GM23248 (cell line): ENCODE measurements around the gene CCL4. TPM values are rescaled to one million over a fixed set of nuclear protein-coding genes. Genes with fewer than 3 reads are reported as not detected.
"Not testable (repeated sequence)": the region's sequence is repeated elsewhere in the genome, so short reads cannot be mapped to it uniquely, and the experiment has no call there.

Experiments used
- DNase-seq: peaks from one replicate; pipeline ENCODE4 v3.0.0-alpha.2; 2015
- H2AFZ ChIP-seq: fragments of 200-600 bp; sonication (generic); 2 replicates; pipeline ENCODE4 v1.6.1; 2016; ENCODE audit warnings: antibody characterized with exemption
- H3F3A ChIP-seq: fragments of 200-600 bp; sonication (generic); 2 replicates; pipeline ENCODE4 v1.6.1; 2016; ENCODE audit warnings: mild to moderate bottlenecking, antibody characterized with exemption, mixed run types; ENCODE audit not compliant: insufficient read depth
- H3K27ac ChIP-seq: fragments of 200-600 bp; sonication (generic); 2 replicates; pipeline ENCODE4 v1.5.1; 2016; ENCODE audit warnings: mild to moderate bottlenecking
- H3K27me3 ChIP-seq: fragments of 200-600 bp; sonication (generic); replicated peaks from 2 replicates; pipeline ENCODE4 v1.6.1; 2016; ENCODE audit warnings: mild to moderate bottlenecking; ENCODE audit not compliant: insufficient read depth
- H3K36me3 ChIP-seq: fragments of 200-600 bp; sonication (generic); 2 replicates; pipeline ENCODE4 v1.6.1; 2016; ENCODE audit warnings: low read depth, mild to moderate bottlenecking
- H3K4me1 ChIP-seq: fragments of 200-600 bp; sonication (generic); 2 replicates; pipeline ENCODE4 v1.6.1; 2016; ENCODE audit warnings: mild to moderate bottlenecking; ENCODE audit not compliant: insufficient read depth
- H3K4me2 ChIP-seq: fragments of 200-600 bp; sonication (generic); one replicate; pipeline ENCODE4 v1.6.1; 2016; ENCODE audit warnings: mild to moderate bottlenecking; ENCODE audit not compliant: unreplicated experiment
- H3K4me3 ChIP-seq: fragments of 200-600 bp; sonication (generic); 2 replicates; pipeline ENCODE4 v1.5.1; 2016; ENCODE audit warnings: mild to moderate bottlenecking
- H3K79me2 ChIP-seq: fragments of 200-600 bp; sonication (generic); 2 replicates; pipeline ENCODE4 v1.6.1; 2016; ENCODE audit warnings: mild to moderate bottlenecking; ENCODE audit not compliant: insufficient read depth
- H3K9ac ChIP-seq: fragments of 200-600 bp; sonication (generic); 2 replicates; pipeline ENCODE4 v1.6.1; 2016; ENCODE audit warnings: mild to moderate bottlenecking
- H3K9me2 ChIP-seq: fragments of 200-600 bp; sonication (generic); 2 replicates; pipeline ENCODE4 v1.6.1; 2016; ENCODE audit warnings: mixed run types, mild to moderate bottlenecking, moderate library complexity; ENCODE audit not compliant: insufficient read depth
- H3K9me3 ChIP-seq: fragments of 200-600 bp; sonication (generic); one replicate; pipeline ENCODE4 v1.6.1; 2017; ENCODE audit warnings: low read depth
- H4K20me1 ChIP-seq: fragments of 200-600 bp; sonication (generic); 2 replicates; pipeline ENCODE4 v1.6.0; 2016; ENCODE audit not compliant: insufficient read depth
- EZH2 ChIP-seq: fragments of 200-600 bp; sonication (generic); IDR thresholded peaks from 2 replicates; pipeline ENCODE4 v1.6.1; 2018; ENCODE audit warnings: antibody characterized with exemption, mild to moderate bottlenecking; ENCODE audit not compliant: insufficient read depth, poor library complexity, severe bottlenecking
- EZH2phosphoT487 ChIP-seq: fragments of 200-600 bp; sonication (generic); IDR thresholded peaks from 2 replicates; pipeline ENCODE4 v1.6.1; 2018; ENCODE audit warnings: antibody characterized with exemption, moderate library complexity, mild to moderate bottlenecking, low read depth; ENCODE audit not compliant: insufficient read depth
- WGBS, 2 experiments: methylation state at CpG; one replicate each; pipeline ENCODE4 v1.1.6; 2015 to 2017; ENCODE audit warnings: low lambda C conversion rate in 2 of 2, low coverage in 1 of 2; ENCODE audit errors: missing lambda C conversion rate in 2 of 2; 5-methylcytosine and 5-hydroxymethylcytosine counted together
- in situ Hi-C: fragments of 300-500 bp; cut with MboI; formaldehyde crosslinking; loops from 2 replicates; pipeline ENCODE4 v1.15.0; 2020
- polyA plus RNA-seq: library from polyadenylated mRNA; unstranded; fragments of >200 nt; fragmentation: Nextera tagmentation; extraction: Ambion mirVana; gene quantifications from 2 replicates; pipeline ENCODE4 v1.2.1, GENCODE V29; 2016
- total RNA-seq: library from RNA; depleted of rRNA; stranded (reverse); fragments of >200 nt; shearing (Covaris generic); gene quantifications from 2 replicates; pipeline ENCODE4 v1.2.3, GENCODE V29; 2014

The CCL4 gene
- total and polyA plus RNA-seq, 2 experiments from 2014 or later = not detected

- no peak overlapping the region for H3K9ac ChIP-seq
- H3K79me2 ChIP-seq = no peaks in the 10 kb centered on the region
- no peaks in the 10 kb centered on the region for H3K4me1 ChIP-seq
- no peaks in the 10 kb centered on the region for H3K9me3 ChIP-seq
- H3K27me3 ChIP-seq = no peaks in the 10 kb centered on the region; the same call in 1 of the 2 replicates
- H4K20me1 ChIP-seq = no peaks in the 10 kb centered on the region
- no peaks in the 10 kb centered on the region for H3K36me3 ChIP-seq
- in situ Hi-C loops = no loop called here
- no peak overlapping the region for H2AFZ ChIP-seq
- no peak overlapping the region for H3K27ac ChIP-seq
- H3K4me3 ChIP-seq = no peak overlapping the region
- H3F3A ChIP-seq = no peaks in the 10 kb centered on the region
- WGBS, 2 experiments = 36% methylated on average over 1 of the region's 1 CpG
- no peak overlapping the region for H3K4me2 ChIP-seq
- no peak for TF ChIP-seq EZH2phosphoT487
- TF ChIP-seq EZH2 = no peak
- no peaks in the 10 kb centered on the region; the same call in 1 of the 2 replicates for H3K9me2 ChIP-seq
- no peak for DNase-seq
Observed at GRCh38 chr17:36094232-36094631, 9.4 kb upstream of the CCL4 start.

GRCh38 chr17:36094746-36095145 is 8.9 kb upstream of the CCL4 start:
- Histone ChIP-seq H3K79me2 (no peaks in the 10 kb centered on the region), H3K9ac (no peak overlapping the region), H2AFZ (no peak overlapping the region), H3K9me3 (no peaks in the 10 kb centered on the region), H3K27ac (no peak overlapping the region), H3K4me1 (no peaks in the 10 kb centered on the region), H3K36me3 (no peaks in the 10 kb centered on the region), H3K4me3 (no peak overlapping the region), H3F3A (no peaks in the 10 kb centered on the region), H3K9me2 (no peaks in the 10 kb centered on the region; the same call in 1 of the 2 replicates), H4K20me1 (no peaks in the 10 kb centered on the region), H3K27me3 (no peaks in the 10 kb centered on the region; the same call in 1 of the 2 replicates), H3K4me2 (no peak overlapping the region)
- DNase-seq = no peak
- TF ChIP-seq EZH2phosphoT487 (no peak), EZH2 (no peak)
- in situ Hi-C loops = no loop called here
- 58 to 67% methylated on average over 6 to 7 of the region's 7 CpGs for WGBS, 2 experiments

GRCh38 chr17:36095992-36096391 is 7.6 kb upstream of the CCL4 start:
- Histone ChIP-seq H2AFZ (no peak overlapping the region), H3K4me3 (no peak overlapping the region), H3K4me1 (no peaks in the 10 kb centered on the region), H3K9ac (no peak overlapping the region), H3K79me2 (no peaks in the 10 kb centered on the region), H3K27me3 (no peaks in the 10 kb centered on the region; the same call in 1 of the 2 replicates), H3K9me3 (no peaks in the 10 kb centered on the region), H3K36me3 (no peaks in the 10 kb centered on the region), H3K9me2 (no peaks in the 10 kb centered on the region; the same call in 1 of the 2 replicates), H4K20me1 (no peaks in the 10 kb centered on the region), H3K4me2 (no peak overlapping the region), H3K27ac (no peak overlapping the region), H3F3A (no peaks in the 10 kb centered on the region)
- 0% methylated on average over 1 of the region's 1 CpG for WGBS, 2 experiments
- DNase-seq = no peak
- in situ Hi-C loops = no loop called here
- TF ChIP-seq EZH2 = no peak
- no peak for TF ChIP-seq EZH2phosphoT487

GRCh38 chr17:36099004-36099403 is 4.6 kb upstream of the CCL4 start:
- H3K4me3 ChIP-seq, H3K4me1 ChIP-seq, H3K79me2 ChIP-seq, H3K9me2 ChIP-seq, DNase-seq, H3F3A ChIP-seq, H3K9ac ChIP-seq, H3K4me2 ChIP-seq, H4K20me1 ChIP-seq, H3K27me3 ChIP-seq, H3K36me3 ChIP-seq, in situ Hi-C loops, H3K9me3 ChIP-seq, H3K27ac ChIP-seq, H2AFZ ChIP-seq: not testable (repeated sequence)
- 0 to 26% methylated on average over 1 of the region's 1 CpG for WGBS, 2 experiments

DNA sequence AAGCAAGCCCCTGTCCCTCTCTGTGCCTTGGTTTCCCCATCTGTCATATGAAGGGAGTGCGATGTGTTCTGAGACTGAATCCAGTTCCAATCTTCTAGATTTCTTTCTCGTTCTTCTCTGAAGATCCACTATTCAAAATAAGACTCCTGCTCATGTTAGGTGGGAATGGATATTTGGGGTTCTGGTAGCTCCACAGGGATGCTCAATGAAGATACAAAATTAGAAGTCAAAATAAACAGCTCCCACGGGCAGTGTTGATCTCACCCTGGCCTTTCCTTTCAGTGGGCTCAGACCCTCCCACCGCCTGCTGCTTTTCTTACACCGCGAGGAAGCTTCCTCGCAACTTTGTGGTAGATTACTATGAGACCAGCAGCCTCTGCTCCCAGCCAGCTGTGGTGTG is 619 bp downstream of the CCL4 start:
- DNase-seq, H3F3A ChIP-seq, H3K9ac ChIP-seq, H4K20me1 ChIP-seq, H3K9me2 ChIP-seq, H3K27me3 ChIP-seq, H3K27ac ChIP-seq, H3K4me1 ChIP-seq, H3K4me3 ChIP-seq, H3K36me3 ChIP-seq, in situ Hi-C loops, H3K79me2 ChIP-seq, H3K9me3 ChIP-seq, H3K4me2 ChIP-seq, H2AFZ ChIP-seq: not testable (repeated sequence)
- WGBS, 2 experiments = 39 to 42% methylated on average over 6 to 7 of the region's 7 CpGs
